Activated naive CD8-positive, alpha-beta T cell treated with anti-CD3 and anti-CD28 coated beads for 36 hours (primary cell): ENCODE data around the gene GMDS. TPM values are rescaled to one million over a fixed set of nuclear protein-coding genes. Genes with fewer than 3 reads are reported as not detected.

Experiments
- DNase-seq: peaks from one replicate; pipeline ENCODE4 v3.0.0; 2021
- H3K27ac Mint-ChIP-seq: one replicate; pipeline ENCODE4 v1.8.0; 2022; ENCODE audit warnings: mild to moderate bottlenecking, moderate library complexity, mixed read lengths
- H3K27me3 Mint-ChIP-seq: one replicate; pipeline ENCODE4 v1.8.0; 2022; ENCODE audit warnings: mild to moderate bottlenecking, mixed read lengths
- H3K36me3 Mint-ChIP-seq: one replicate; pipeline ENCODE4 v1.8.0; 2021; ENCODE audit warnings: mild to moderate bottlenecking, mixed read lengths
- H3K4me1 Mint-ChIP-seq: one replicate; pipeline ENCODE4 v1.8.0; 2021; ENCODE audit warnings: mixed read lengths
- H3K4me3 Mint-ChIP-seq: one replicate; pipeline ENCODE4 v1.8.0; 2022; ENCODE audit warnings: mild to moderate bottlenecking, moderate library complexity, mixed read lengths
- H3K9me3 Mint-ChIP-seq: one replicate; pipeline ENCODE4 v1.8.0; 2022; ENCODE audit warnings: mixed read lengths
- total RNA-seq, 2 experiments: library from RNA; stranded (reverse); gene quantifications; one replicate each; pipeline ENCODE4 v1.2.3, GENCODE V29; 2021

The GMDS gene
- total RNA-seq, 2 experiments from 2014 or later, result 34.7 to 38.5 TPM

GRCh38 chr6:1925743-1926430 lies 319.5 kb downstream of the GMDS start:
- DNase-seq, result no peak
- H3K27me3 Mint-ChIP-seq, result no peaks in the 10 kb centered on the region
- H3K27ac Mint-ChIP-seq, result no peak overlapping the region
- peaks cover 2% of the 10 kb centered on the region for H3K4me1 Mint-ChIP-seq
- H3K36me3 Mint-ChIP-seq, result peaks cover 21% of the 10 kb centered on the region
- H3K4me3 Mint-ChIP-seq, result no peak overlapping the region
- H3K9me3 Mint-ChIP-seq, result no peaks in the 10 kb centered on the region

- peaks cover 15% of the 10 kb centered on the region for H3K36me3 Mint-ChIP-seq
- H3K27me3 Mint-ChIP-seq, result no peaks in the 10 kb centered on the region
- H3K4me1 Mint-ChIP-seq, result peaks cover 2% of the 10 kb centered on the region
- no peak overlapping the region for H3K27ac Mint-ChIP-seq
- no peak for DNase-seq
- H3K9me3 Mint-ChIP-seq, result no peaks in the 10 kb centered on the region
- no peak overlapping the region for H3K4me3 Mint-ChIP-seq
Observed at GRCh38 chr6:1923449-1923848, 322.0 kb downstream of the GMDS start.

- Mint-ChIP-seq H3K4me3 (no peak overlapping the region), H3K9me3 (no peaks in the 10 kb centered on the region), H3K27ac (no peak overlapping the region), H3K36me3 (peaks cover 13% of the 10 kb centered on the region), H3K4me1 (peaks cover 14% of the 10 kb centered on the region), H3K27me3 (no peaks in the 10 kb centered on the region)
- DNase-seq, result peak; percentile 15
Observed at GRCh38 chr6:1917626-1918371, 327.6 kb downstream of the GMDS start.

- Mint-ChIP-seq H3K36me3 (peaks cover 13% of the 10 kb centered on the region), H3K27ac (no peak overlapping the region), H3K27me3 (no peaks in the 10 kb centered on the region), H3K9me3 (no peaks in the 10 kb centered on the region), H3K4me3 (no peak overlapping the region), H3K4me1 (peaks cover 14% of the 10 kb centered on the region)
- DNase-seq, result no peak
Observed at GRCh38 chr6:1916334-1917070, 328.9 kb downstream of the GMDS start.

GRCh38 chr6:1915226-1915625 lies 330.2 kb downstream of the GMDS start:
- H3K27ac Mint-ChIP-seq, result no peak overlapping the region
- no peaks in the 10 kb centered on the region for H3K9me3 Mint-ChIP-seq
- peaks cover 13% of the 10 kb centered on the region for H3K4me1 Mint-ChIP-seq
- H3K27me3 Mint-ChIP-seq, result no peaks in the 10 kb centered on the region
- peaks cover 8% of the 10 kb centered on the region for H3K36me3 Mint-ChIP-seq
- DNase-seq, result no peak
- H3K4me3 Mint-ChIP-seq, result no peak overlapping the region

- H3K4me1 Mint-ChIP-seq, result peaks cover 13% of the 10 kb centered on the region
- no peaks in the 10 kb centered on the region for H3K9me3 Mint-ChIP-seq
- H3K4me3 Mint-ChIP-seq, result no peak overlapping the region
- no peaks in the 10 kb centered on the region for H3K27me3 Mint-ChIP-seq
- H3K36me3 Mint-ChIP-seq, result peaks cover 16% of the 10 kb centered on the region
- no peak overlapping the region for H3K27ac Mint-ChIP-seq
- DNase-seq, result no peak
Observed at GRCh38 chr6:1913577-1913976, 331.8 kb downstream of the GMDS start.

- Mint-ChIP-seq H3K36me3 (peaks cover 17% of the 10 kb centered on the region), H3K27ac (no peak overlapping the region), H3K27me3 (no peaks in the 10 kb centered on the region), H3K9me3 (no peaks in the 10 kb centered on the region), H3K4me3 (no peak overlapping the region), H3K4me1 (peaks cover 10% of the 10 kb centered on the region)
- no peak for DNase-seq
Observed at GRCh38 chr6:1912731-1913130, 332.7 kb downstream of the GMDS start.

- H3K27ac Mint-ChIP-seq, result no peak overlapping the region
- no peaks in the 10 kb centered on the region for H3K4me1 Mint-ChIP-seq
- DNase-seq, result no peak
- H3K36me3 Mint-ChIP-seq, result peaks cover 15% of the 10 kb centered on the region
- no peak overlapping the region for H3K4me3 Mint-ChIP-seq
- H3K9me3 Mint-ChIP-seq, result no peaks in the 10 kb centered on the region
- H3K27me3 Mint-ChIP-seq, result no peaks in the 10 kb centered on the region
Observed at GRCh38 chr6:1911474-1911873, 333.9 kb downstream of the GMDS start.

GRCh38 chr6:1910621-1911407 lies 334.6 kb downstream of the GMDS start:
- H3K36me3 Mint-ChIP-seq, result peaks cover 15% of the 10 kb centered on the region
- no peak for DNase-seq
- H3K9me3 Mint-ChIP-seq, result no peaks in the 10 kb centered on the region
- H3K4me3 Mint-ChIP-seq, result no peak overlapping the region
- H3K27me3 Mint-ChIP-seq, result no peaks in the 10 kb centered on the region
- H3K27ac Mint-ChIP-seq, result no peak overlapping the region
- no peaks in the 10 kb centered on the region for H3K4me1 Mint-ChIP-seq

GRCh38 chr6:1908784-1909183 lies 336.6 kb downstream of the GMDS start:
- Mint-ChIP-seq H3K4me1 (no peaks in the 10 kb centered on the region), H3K36me3 (peaks cover 12% of the 10 kb centered on the region), H3K27me3 (no peaks in the 10 kb centered on the region), H3K4me3 (no peak overlapping the region), H3K27ac (no peak overlapping the region), H3K9me3 (no peaks in the 10 kb centered on the region)
- no peak for DNase-seq

GRCh38 chr6:1906609-1907008 lies 338.8 kb downstream of the GMDS start:
- H3K27ac Mint-ChIP-seq, result no peak overlapping the region
- no peak overlapping the region for H3K4me3 Mint-ChIP-seq
- no peaks in the 10 kb centered on the region for H3K4me1 Mint-ChIP-seq
- peaks cover 12% of the 10 kb centered on the region for H3K36me3 Mint-ChIP-seq
- H3K9me3 Mint-ChIP-seq, result no peaks in the 10 kb centered on the region
- DNase-seq, result no peak
- no peaks in the 10 kb centered on the region for H3K27me3 Mint-ChIP-seq

GRCh38 chr6:1906014-1906413 lies 339.4 kb downstream of the GMDS start:
- Mint-ChIP-seq H3K27ac (no peak overlapping the region), H3K9me3 (no peaks in the 10 kb centered on the region), H3K36me3 (peaks cover 12% of the 10 kb centered on the region), H3K27me3 (no peaks in the 10 kb centered on the region), H3K4me3 (no peak overlapping the region), H3K4me1 (no peaks in the 10 kb centered on the region)
- DNase-seq, result no peak

- peaks cover 1% of the 10 kb centered on the region for H3K4me1 Mint-ChIP-seq
- no peaks in the 10 kb centered on the region for H3K27me3 Mint-ChIP-seq
Observed at GRCh38 chr6:1904898-1905297, 340.5 kb downstream of the GMDS start.

GRCh38 chr6:1904466-1904799 lies 341.0 kb downstream of the GMDS start:
- no peak overlapping the region for H3K27ac Mint-ChIP-seq
- DNase-seq, result no peak
- no peaks in the 10 kb centered on the region for H3K9me3 Mint-ChIP-seq
- H3K27me3 Mint-ChIP-seq, result no peaks in the 10 kb centered on the region
- H3K4me1 Mint-ChIP-seq, result peaks cover 2% of the 10 kb centered on the region
- H3K36me3 Mint-ChIP-seq, result peaks cover 8% of the 10 kb centered on the region
- no peak overlapping the region for H3K4me3 Mint-ChIP-seq

More at GRCh38 chr6:1904898-1905297, 340.5 kb downstream of the GMDS start:
- no peak overlapping the region for H3K27ac Mint-ChIP-seq
- H3K4me3 Mint-ChIP-seq, result no peak overlapping the region
- H3K9me3 Mint-ChIP-seq, result no peaks in the 10 kb centered on the region
- no peak for DNase-seq
- peaks cover 12% of the 10 kb centered on the region for H3K36me3 Mint-ChIP-seq
